Endothelial cell of umbilical vein (primary cell): ENCODE measurements around the gene NUS1. TPM values are rescaled to one million over a fixed set of nuclear protein-coding genes. Genes with fewer than 3 reads are reported as not detected.
"Not testable (repeated sequence)": the region's sequence is repeated elsewhere in the genome, so short reads cannot be mapped to it uniquely, and the experiment has no call there.

Experiments used
- BruUV-seq: library from RNA; stranded (reverse); fragments of 400-500 nt; replicated peaks from 2 replicates; lab custom pipeline; 2021; lab: Mats Ljungman, UMichigan
- CTCF ChIA-PET: fragments of 300-600, 350-600 bp; sonication (Branson Sonifier 250); formaldehyde crosslinking; loops from one replicate; lab custom pipeline; 2021; ENCODE audit warnings: antibody characterized with exemption, inconsistent platforms; lab: Charles Lee
- POLR2A ChIA-PET: fragments of 300-600, 350-600 bp; sonication (Branson Sonifier 250); formaldehyde crosslinking; loops from one replicate; lab custom pipeline; 2021; ENCODE audit warnings: antibody characterized with exemption, inconsistent platforms; lab: Charles Lee
- DNase-seq: peaks from one replicate; pipeline ENCODE4 v3.0.0-alpha.2; 2011; ENCODE audit warnings: low read depth, low spot score
- FAIRE-seq: peaks from 2 replicates; lab custom pipeline; 2011; peaks lifted over from hg19 to GRCh38; lab: Jason Lieb, UNC
- H2AFZ ChIP-seq: 2 replicates; pipeline ENCODE4 v1.6.0; 2012; ENCODE audit warnings: low read depth, low read length, control low read depth, inconsistent platforms
- H3K27ac ChIP-seq: 2 replicates; pipeline ENCODE4 v1.5.1; 2011; ENCODE audit warnings: low read depth, mild to moderate bottlenecking, control low read depth, low read length, moderate library complexity; ENCODE audit not compliant: insufficient read depth
- H3K27me3 ChIP-seq, 2 experiments: 2 replicates each; pipeline versions ENCODE4 v1.6.0 to v1.6.1; 2011; ENCODE audit warnings: low read length in 2 of 2, mixed read lengths in 1 of 2; ENCODE audit not compliant: control insufficient read depth in 2 of 2, insufficient read depth in 2 of 2
- H3K36me3 ChIP-seq, 2 experiments: 2 replicates in 1 of 2; 3 replicates in 1 of 2; pipeline ENCODE4 v1.5.1; 2011; ENCODE audit warnings: low read length in 2 of 2, mild to moderate bottlenecking in 1 of 2, moderate library complexity in 1 of 2; ENCODE audit not compliant: control insufficient read depth in 2 of 2, insufficient read depth in 2 of 2; ENCODE audit errors: extremely low read depth in 1 of 2
- H3K4me1 ChIP-seq: 3 replicates; pipeline ENCODE4 v1.5.1; 2011; ENCODE audit warnings: mild to moderate bottlenecking, low read length; ENCODE audit not compliant: control insufficient read depth, insufficient read depth; ENCODE audit errors: extremely low read depth
- H3K4me2 ChIP-seq: 2 replicates; pipeline ENCODE4 v1.6.1; 2011; ENCODE audit warnings: low read length, control low read depth, mixed read lengths; ENCODE audit not compliant: insufficient read depth
- H3K4me3 ChIP-seq, 3 experiments: fragments of 200-600 bp in 1 of 3; sonication (generic), shearing (Covaris generic) in 1 of 3; replicated peaks in 1 of 3; 2 replicates each; pipeline ENCODE4 v1.5.1; 2011 to 2016; ENCODE audit warnings: control low read depth in 3 of 3, low read length in 3 of 3, mild to moderate bottlenecking in 2 of 3, inconsistent platforms in 1 of 3, low read depth in 1 of 3, moderate library complexity in 1 of 3; ENCODE audit not compliant: insufficient read depth in 1 of 3
- H3K79me2 ChIP-seq: 2 replicates; pipeline ENCODE4 v1.6.0; 2012; ENCODE audit warnings: low read length, inconsistent platforms; ENCODE audit not compliant: control insufficient read depth, insufficient read depth
- H3K9ac ChIP-seq: replicated peaks from 2 replicates; pipeline ENCODE3; 2011; ENCODE audit warnings: low read length, control low read depth; ENCODE audit not compliant: insufficient read depth; ENCODE audit errors: extremely low read depth
- H3K9me1 ChIP-seq: replicated peaks from 3 replicates; pipeline ENCODE4 v1.6.0; 2011; ENCODE audit warnings: mild to moderate bottlenecking, low read length; ENCODE audit not compliant: control insufficient read depth, insufficient read depth; ENCODE audit errors: extremely low read depth
- H3K9me3 ChIP-seq: replicated peaks from 2 replicates; pipeline ENCODE4 v1.5.1; 2012; ENCODE audit warnings: low read length, inconsistent platforms; ENCODE audit not compliant: control insufficient read depth, insufficient read depth
- H4K20me1 ChIP-seq: replicated peaks from 2 replicates; pipeline ENCODE3; 2011; ENCODE audit warnings: mild to moderate bottlenecking, low read length; ENCODE audit not compliant: control insufficient read depth, insufficient read depth; ENCODE audit errors: extremely low read depth
- EZH2 ChIP-seq: IDR thresholded peaks from 2 replicates; pipeline ENCODE4 v1.6.1; 2012; ENCODE audit warnings: borderline replicate concordance, low read depth, mild to moderate bottlenecking, moderate library complexity, low read length, inconsistent platforms; ENCODE audit not compliant: severe bottlenecking
- FOS ChIP-seq: IDR thresholded peaks from 2 replicates; pipeline ENCODE4 v1.6.1; 2011; ENCODE audit warnings: mild to moderate bottlenecking, low read length, moderate library complexity, borderline replicate concordance; ENCODE audit not compliant: insufficient read depth
- GATA2 ChIP-seq: IDR thresholded peaks from 2 replicates; pipeline ENCODE4 v1.7.0; 2011; ENCODE audit warnings: low read depth, mild to moderate bottlenecking, moderate library complexity, mixed read lengths, low read length; ENCODE audit not compliant: insufficient read length, insufficient read depth
- JUN ChIP-seq: IDR thresholded peaks from 2 replicates; pipeline ENCODE4 v1.6.1; 2011; ENCODE audit warnings: borderline replicate concordance, low read depth; ENCODE audit not compliant: insufficient read length, insufficient read depth
- MYC ChIP-seq: IDR thresholded peaks from one replicate; pipeline ENCODE4 v1.6.1; 2011; ENCODE audit warnings: mild to moderate bottlenecking, low read depth, low read length
- POLR2A ChIP-seq: IDR thresholded peaks from 2 replicates; pipeline ENCODE4 v1.6.1; 2012; ENCODE audit warnings: low read depth, mild to moderate bottlenecking, control low read depth, low read length
- POLR2AphosphoS5 ChIP-seq: IDR thresholded peaks from 2 replicates; pipeline ENCODE4 v1.6.1; 2012; ENCODE audit warnings: low read depth, mild to moderate bottlenecking, control low read depth, low read length, moderate library complexity; ENCODE audit not compliant: insufficient read depth
- dilution Hi-C: fragments of 300-500 bp; cut with MboI; formaldehyde crosslinking; loops from one replicate; pipeline ENCODE4 v1.15.0; 2019; ENCODE audit warnings: low sequenced_read_pairs; ENCODE audit not compliant: extremely low pct_ligation_motif_present
- intact Hi-C: fragments of 100-400 bp; cut with micrococcal nuclease; formaldehyde crosslinking; loops from one replicate; pipeline ENCODE4 v1.10.0; 2022
- polyA plus RNA-seq, 4 experiments: library from polyadenylated mRNA; depleted of rRNA in 3 of 4; stranded (reverse) in 3 of 4; unstranded in 1 of 4; fragments of >200 nt; gene quantifications; 2 replicates each; pipeline versions ENCODE4 v1.2.1 to v1.2.3, GENCODE V29; 2011 to 2012; ENCODE audit warnings: missing spikeins in 1 of 4
- total RNA-seq: library from RNA; stranded (reverse); gene quantifications from 2 replicates; pipeline ENCODE4 v1.2.3, GENCODE V29; 2021
- TF ChIP-seq, protein P1 (sequence below), 2 donors: IDR thresholded peaks; 1 replicate in 1 of 2; 2 replicates in 1 of 2; pipeline ENCODE4 v1.5.1; 2011; ENCODE audit warnings: low read length in 2 of 2, mild to moderate bottlenecking in 2 of 2, moderate library complexity in 2 of 2, control low read depth in 1 of 2, inconsistent platforms in 1 of 2, low read depth in 1 of 2; ENCODE audit not compliant: insufficient read depth in 1 of 2; ENCODE audit errors: extremely low read depth in 1 of 2
- TF ChIP-seq, protein P2 (sequence below): IDR thresholded peaks from 2 replicates; pipeline ENCODE4 v1.6.1; 2011; ENCODE audit not compliant: insufficient read depth, insufficient read length

Gene NUS1
- total and polyA plus RNA-seq, 2 donors (not counting 3 experiments of a cell fraction or from before 2014, with no cell fraction given) = 9.5 to 33.4 TPM

DNA sequence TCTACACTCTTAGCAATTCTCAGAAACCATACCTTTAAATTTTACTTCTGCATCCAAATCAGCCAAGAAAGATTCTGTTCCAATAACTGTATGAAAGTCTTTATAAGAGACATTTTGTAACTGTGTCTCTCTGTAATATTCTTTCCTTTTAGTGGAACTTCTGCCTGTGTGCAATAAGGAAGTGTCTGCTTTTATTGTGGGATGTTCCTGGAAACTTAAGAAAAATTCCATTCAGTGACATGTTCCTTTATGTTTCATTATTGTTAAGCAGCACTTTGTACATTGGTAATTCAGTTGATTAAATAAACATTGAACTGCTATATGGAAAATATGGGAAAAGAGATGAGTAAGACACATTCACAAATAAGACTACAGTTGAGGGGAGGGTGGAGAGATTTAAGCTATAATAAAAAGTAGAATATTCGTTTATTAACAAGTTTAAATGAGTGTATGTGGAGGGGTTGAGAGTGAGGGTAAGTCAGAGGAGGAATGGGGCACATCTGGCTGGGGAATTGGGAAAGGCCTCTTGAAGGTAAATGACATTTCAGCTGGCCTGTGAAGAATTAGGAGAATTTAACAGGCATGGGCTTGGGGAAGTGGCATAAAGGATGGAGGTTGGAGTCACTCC lies 11.9 kb downstream of the NUS1 start:
- intact Hi-C loops (no loop called here), dilution Hi-C loops (no loop called here)
- peaks cover 19% of the 10 kb centered on the region for H4K20me1 ChIP-seq
- no peaks in the 10 kb centered on the region for H3K9me1 ChIP-seq
- no peak for TF ChIP-seq GATA2
- TF ChIP-seq, protein P1, sequence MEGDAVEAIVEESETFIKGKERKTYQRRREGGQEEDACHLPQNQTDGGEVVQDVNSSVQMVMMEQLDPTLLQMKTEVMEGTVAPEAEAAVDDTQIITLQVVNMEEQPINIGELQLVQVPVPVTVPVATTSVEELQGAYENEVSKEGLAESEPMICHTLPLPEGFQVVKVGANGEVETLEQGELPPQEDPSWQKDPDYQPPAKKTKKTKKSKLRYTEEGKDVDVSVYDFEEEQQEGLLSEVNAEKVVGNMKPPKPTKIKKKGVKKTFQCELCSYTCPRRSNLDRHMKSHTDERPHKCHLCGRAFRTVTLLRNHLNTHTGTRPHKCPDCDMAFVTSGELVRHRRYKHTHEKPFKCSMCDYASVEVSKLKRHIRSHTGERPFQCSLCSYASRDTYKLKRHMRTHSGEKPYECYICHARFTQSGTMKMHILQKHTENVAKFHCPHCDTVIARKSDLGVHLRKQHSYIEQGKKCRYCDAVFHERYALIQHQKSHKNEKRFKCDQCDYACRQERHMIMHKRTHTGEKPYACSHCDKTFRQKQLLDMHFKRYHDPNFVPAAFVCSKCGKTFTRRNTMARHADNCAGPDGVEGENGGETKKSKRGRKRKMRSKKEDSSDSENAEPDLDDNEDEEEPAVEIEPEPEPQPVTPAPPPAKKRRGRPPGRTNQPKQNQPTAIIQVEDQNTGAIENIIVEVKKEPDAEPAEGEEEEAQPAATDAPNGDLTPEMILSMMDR (IDR thresholded peaks at IDR 0.05; ENCODE audit: extremely low read depth in 1 of 2, insufficient read depth in 1 of 2, low read depth in 1 of 2, low read length in 2 of 2) = no peak
- TF ChIP-seq, protein P2, sequence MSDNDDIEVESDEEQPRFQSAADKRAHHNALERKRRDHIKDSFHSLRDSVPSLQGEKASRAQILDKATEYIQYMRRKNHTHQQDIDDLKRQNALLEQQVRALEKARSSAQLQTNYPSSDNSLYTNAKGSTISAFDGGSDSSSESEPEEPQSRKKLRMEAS = no peak
- TF ChIP-seq JUN = no peak
- no peak for TF ChIP-seq FOS
- TF ChIP-seq POLR2AphosphoS5 = no peak
- no peak for TF ChIP-seq POLR2A
- TF ChIP-seq MYC = no peak
- TF ChIP-seq EZH2 = no peak
- no peak overlapping the region for H3K27ac ChIP-seq
- BruUV-seq = no TSS peak
- no peak overlapping the region for H3K9ac ChIP-seq
- H3K9me3 ChIP-seq = no peaks in the 10 kb centered on the region
- no peaks in the 10 kb centered on the region for H3K27me3 ChIP-seq
- FAIRE-seq (no peak), DNase-seq (no peak)
- H2AFZ ChIP-seq = no peak overlapping the region
- peaks cover 90% of the 10 kb centered on the region for H3K79me2 ChIP-seq
- H3K4me2 ChIP-seq = no peak overlapping the region
- no peak overlapping the region for H3K4me3 ChIP-seq
- no peaks in the 10 kb centered on the region for H3K36me3 ChIP-seq
- no peaks in the 10 kb centered on the region for H3K4me1 ChIP-seq
- ChIA-PET POLR2A (no interaction called here), CTCF (no interaction called here)

DNA sequence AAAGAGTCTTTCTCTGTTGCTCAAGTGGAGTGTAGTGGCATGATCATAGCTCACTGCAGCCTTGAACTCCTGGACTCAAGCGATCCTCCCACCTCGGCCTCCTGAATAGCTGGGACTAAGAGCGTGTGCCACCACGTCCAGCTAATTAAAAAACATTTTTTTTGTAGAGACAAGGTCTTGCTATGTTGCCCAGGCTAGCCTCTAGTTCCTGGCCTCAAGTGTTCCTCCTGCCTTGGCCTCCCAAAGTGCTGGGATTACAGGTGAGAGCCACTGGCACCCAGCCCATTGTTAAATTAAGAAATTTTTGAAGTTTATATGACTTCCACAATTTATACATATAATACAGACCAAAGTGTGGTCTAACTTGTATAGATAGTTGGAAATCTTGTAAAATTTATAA lies 14.3 kb downstream of the NUS1 start:
- H2AFZ ChIP-seq, H3K9ac ChIP-seq, H3K4me1 ChIP-seq, H3K9me1 ChIP-seq, BruUV-seq, FAIRE-seq, H3K27me3 ChIP-seq, H4K20me1 ChIP-seq, H3K27ac ChIP-seq, intact Hi-C loops, H3K9me3 ChIP-seq, H3K4me2 ChIP-seq, H3K36me3 ChIP-seq, dilution Hi-C loops, H3K4me3 ChIP-seq, DNase-seq: not testable (repeated sequence)
- H3K79me2 ChIP-seq = peaks cover 67% of the 10 kb centered on the region
- ChIA-PET POLR2A (interaction anchor here (0.6 kb wide), 1 partner anchor 1250 kb away, joined by 4 read pairs; no protein-coding TSS in a partner anchor), CTCF (interaction anchor here (0.7 kb wide), 1 partner anchor 9 kb away, joined by 3 read pairs; no protein-coding TSS in a partner anchor)
